Right atrium auricular region (tissue), 2 donors: ENCODE results near the gene NTNG2. TPM values are rescaled to one million over a fixed set of nuclear protein-coding genes. Genes with fewer than 3 reads are reported as not detected.
A peak's percentile ranks its signal among the peaks of the same experiment; 100 is the strongest.

Source experiments
- DNase-seq: peaks from one replicate; pipeline ENCODE4 v3.0.0-alpha.2; 2019; ENCODE audit warnings: low spot score
- H3K27ac ChIP-seq, 2 donors: fragments of 200-600 bp; sonication (generic); 1 replicate in 1 of 2; 2 replicates in 1 of 2; pipeline ENCODE4 v1.5.1; 2016 to 2019
- H3K27me3 ChIP-seq, 2 donors: fragments of 200-600 bp; sonication (generic); one replicate each; pipeline versions ENCODE4 v1.5.1 to v1.6.0; 2017 to 2019
- H3K36me3 ChIP-seq: fragments of 200-600 bp; sonication (generic); one replicate; pipeline ENCODE4 v1.5.1; 2016
- H3K4me1 ChIP-seq, 2 donors: fragments of 200-600 bp; sonication (generic); one replicate each; pipeline versions ENCODE4 v1.5.1 to v1.6.0; 2017 to 2019
- H3K4me3 ChIP-seq, 2 donors: fragments of 200-600 bp; sonication (generic); 1 replicate in 1 of 2; 2 replicates in 1 of 2; pipeline ENCODE4 v1.5.1; 2017 to 2019; ENCODE audit warnings: mild to moderate bottlenecking in 1 of 2, moderate library complexity in 1 of 2
- H3K9me3 ChIP-seq, 2 donors: fragments of 200-600 bp; sonication (generic); one replicate each; pipeline ENCODE4 v1.5.1; 2019
- total RNA-seq, 2 donors: library from RNA; depleted of rRNA; stranded (reverse); fragments of >200 nt; gene quantifications; one replicate each; pipeline ENCODE4 v1.1.0, GENCODE V29; 2016
- TF ChIP-seq, protein P1 (sequence below), 2 donors: fragments of 200-600 bp; sonication (generic); IDR thresholded peaks; one replicate each; pipeline ENCODE4 v1.5.1; 2019; ENCODE audit warnings: antibody characterized with exemption in 2 of 2

The NTNG2 gene
- total RNA-seq, 2 donors from 2014 or later: 5.2 to 16.9 TPM

DNA sequence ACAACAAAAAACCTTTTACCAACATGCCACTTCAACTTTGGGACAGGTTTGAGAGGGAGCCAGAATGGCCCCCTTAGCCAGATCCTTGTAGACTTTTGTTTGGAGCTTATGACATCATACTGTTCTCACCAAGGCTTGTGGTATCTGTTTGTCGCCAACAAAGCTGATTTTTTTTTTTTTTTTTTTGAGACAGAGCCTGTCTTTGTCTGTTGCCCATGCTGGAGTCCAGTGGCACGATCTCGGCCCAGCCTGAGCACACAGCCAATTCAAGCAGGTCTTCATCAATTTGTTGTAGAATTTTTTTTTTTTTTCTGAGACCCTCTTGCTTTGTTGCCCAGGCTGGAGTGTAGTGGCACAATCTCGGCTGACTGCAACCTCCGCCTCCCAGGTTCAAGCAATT lies 26.4 kb upstream of the NTNG2 start:
- H3K36me3 ChIP-seq: no peaks in the 10 kb centered on the region
- H3K27ac ChIP-seq: no peak overlapping the region
- no peaks in the 10 kb centered on the region for H3K4me1 ChIP-seq
- H3K4me3 ChIP-seq: no peak overlapping the region
- H3K9me3 ChIP-seq: no peaks in the 10 kb centered on the region
- no peak for DNase-seq
- no peaks in the 10 kb centered on the region for H3K27me3 ChIP-seq
- TF ChIP-seq, protein P1, sequence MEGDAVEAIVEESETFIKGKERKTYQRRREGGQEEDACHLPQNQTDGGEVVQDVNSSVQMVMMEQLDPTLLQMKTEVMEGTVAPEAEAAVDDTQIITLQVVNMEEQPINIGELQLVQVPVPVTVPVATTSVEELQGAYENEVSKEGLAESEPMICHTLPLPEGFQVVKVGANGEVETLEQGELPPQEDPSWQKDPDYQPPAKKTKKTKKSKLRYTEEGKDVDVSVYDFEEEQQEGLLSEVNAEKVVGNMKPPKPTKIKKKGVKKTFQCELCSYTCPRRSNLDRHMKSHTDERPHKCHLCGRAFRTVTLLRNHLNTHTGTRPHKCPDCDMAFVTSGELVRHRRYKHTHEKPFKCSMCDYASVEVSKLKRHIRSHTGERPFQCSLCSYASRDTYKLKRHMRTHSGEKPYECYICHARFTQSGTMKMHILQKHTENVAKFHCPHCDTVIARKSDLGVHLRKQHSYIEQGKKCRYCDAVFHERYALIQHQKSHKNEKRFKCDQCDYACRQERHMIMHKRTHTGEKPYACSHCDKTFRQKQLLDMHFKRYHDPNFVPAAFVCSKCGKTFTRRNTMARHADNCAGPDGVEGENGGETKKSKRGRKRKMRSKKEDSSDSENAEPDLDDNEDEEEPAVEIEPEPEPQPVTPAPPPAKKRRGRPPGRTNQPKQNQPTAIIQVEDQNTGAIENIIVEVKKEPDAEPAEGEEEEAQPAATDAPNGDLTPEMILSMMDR (IDR thresholded peaks at IDR 0.05): no peak

DNA sequence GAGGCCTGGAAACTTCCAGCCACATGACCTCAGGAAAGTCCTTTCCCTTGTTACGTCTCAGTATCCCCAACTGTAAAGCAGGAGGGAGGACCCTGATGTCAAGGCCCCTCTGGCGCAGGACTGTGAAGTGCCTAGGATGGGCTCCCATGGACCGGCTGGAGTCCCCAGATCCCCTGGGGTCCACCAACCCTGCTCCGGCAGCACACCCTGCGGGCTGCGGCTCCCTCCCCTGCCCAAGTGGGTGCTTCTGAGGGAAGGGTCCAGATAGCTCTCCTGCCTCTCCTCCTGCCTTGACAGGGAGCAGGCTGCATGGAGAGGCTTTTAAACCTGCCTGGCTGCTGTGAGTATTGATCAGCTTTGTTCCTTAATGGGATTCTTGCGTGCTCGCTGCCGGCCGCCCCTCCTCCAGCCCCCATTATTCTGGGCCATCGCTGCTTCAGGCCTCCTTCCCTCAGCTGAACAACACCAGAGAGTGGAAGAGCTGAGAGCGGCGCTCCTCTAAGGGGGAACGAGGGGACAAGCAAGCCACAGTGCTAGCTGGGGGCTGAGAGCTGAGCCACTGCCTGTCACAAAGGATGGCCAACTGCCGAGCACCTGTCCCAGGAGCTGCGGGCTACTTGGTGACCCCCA lies 25.6 kb upstream of the NTNG2 start:
- Histone ChIP-seq H3K27ac (no peak overlapping the region), H3K27me3 (no peaks in the 10 kb centered on the region), H3K9me3 (no peaks in the 10 kb centered on the region), H3K36me3 (no peaks in the 10 kb centered on the region), H3K4me1 (peaks cover 0 to 2% of the 10 kb centered on the region in 2 donors), H3K4me3 (no peak overlapping the region)
- TF ChIP-seq, protein P1 (IDR thresholded peaks at IDR 0.05): no peak
- no peak for DNase-seq

DNA sequence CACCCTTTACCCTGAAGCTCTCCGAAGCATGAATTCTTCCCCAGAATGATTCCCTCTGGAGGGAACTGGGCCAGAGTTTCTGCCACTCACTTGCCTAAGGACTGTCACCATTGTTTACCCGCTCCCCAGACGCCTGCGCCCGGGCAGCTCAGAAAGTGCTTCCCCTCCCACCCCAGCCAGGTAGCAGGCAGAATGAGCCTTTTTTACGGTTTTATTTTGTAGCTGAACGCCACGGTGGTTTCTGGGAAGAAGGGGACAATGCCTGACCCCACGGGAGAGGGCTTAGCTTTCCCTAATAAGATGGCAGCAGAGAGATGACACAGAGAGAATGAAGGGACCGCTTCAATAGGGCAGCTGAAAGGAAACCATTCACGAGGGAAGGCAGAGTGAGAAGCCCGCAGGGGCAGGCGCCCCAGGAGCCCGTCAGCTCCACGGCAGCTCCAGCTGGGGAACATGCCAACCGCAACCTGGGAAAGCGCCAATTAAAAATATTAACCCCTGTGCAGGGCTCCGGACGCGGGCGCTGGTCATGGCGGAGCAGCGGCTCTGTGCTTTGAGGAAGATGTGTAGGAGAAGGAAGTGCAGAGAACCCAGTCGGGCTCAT lies 20.4 kb upstream of the NTNG2 start:
- no peaks in the 10 kb centered on the region for H3K27me3 ChIP-seq
- peak overlapping the region in 1 of 2 donors; percentile 23 for H3K4me3 ChIP-seq
- no peak for DNase-seq
- TF ChIP-seq, protein P1 (IDR thresholded peaks at IDR 0.05): no peak
- H3K36me3 ChIP-seq: no peaks in the 10 kb centered on the region
- peak overlapping the region in 1 of 2 donors; percentile 46 for H3K27ac ChIP-seq
- H3K9me3 ChIP-seq: no peaks in the 10 kb centered on the region
- peaks cover 0 to 10% of the 10 kb centered on the region in 2 donors for H3K4me1 ChIP-seq

DNA sequence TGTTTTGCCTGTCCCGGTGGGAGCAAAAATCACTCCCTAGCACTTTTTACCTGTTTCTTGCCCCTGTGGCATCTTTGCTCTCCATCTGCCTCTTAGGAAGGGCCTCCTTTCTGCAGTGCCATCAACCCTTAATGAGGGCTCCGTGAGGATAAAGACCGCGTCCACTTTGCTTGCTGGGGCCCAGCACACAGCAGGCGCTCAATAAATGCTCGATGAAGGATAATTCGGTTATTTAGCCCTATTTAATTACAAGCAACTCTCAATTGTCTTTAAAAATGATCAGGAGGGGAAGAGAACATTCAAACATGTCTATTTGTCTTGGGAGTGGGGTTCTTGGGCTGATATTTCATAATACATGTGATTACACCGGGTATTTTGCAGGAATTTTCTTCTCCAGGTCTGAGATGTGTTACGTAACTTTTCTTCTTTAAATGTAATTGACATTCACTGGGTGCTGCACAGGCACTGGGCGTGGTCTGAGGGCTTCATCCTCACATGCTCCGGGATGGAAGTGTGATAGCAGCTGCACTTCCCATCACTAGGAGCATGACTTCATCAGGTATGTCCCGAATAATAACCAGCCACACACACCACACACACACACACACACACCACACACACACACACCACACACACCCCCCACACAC lies 19.8 kb upstream of the NTNG2 start:
- Histone ChIP-seq H3K9me3 (no peaks in the 10 kb centered on the region), H3K4me1 (peaks cover 0 to 10% of the 10 kb centered on the region in 2 donors), H3K36me3 (no peaks in the 10 kb centered on the region), H3K4me3 (peak overlapping the region in 1 of 2 donors; percentile 23), H3K27me3 (no peaks in the 10 kb centered on the region), H3K27ac (no peak overlapping the region)
- TF ChIP-seq, protein P1 (IDR thresholded peaks at IDR 0.05): no peak
- no peak for DNase-seq

DNA sequence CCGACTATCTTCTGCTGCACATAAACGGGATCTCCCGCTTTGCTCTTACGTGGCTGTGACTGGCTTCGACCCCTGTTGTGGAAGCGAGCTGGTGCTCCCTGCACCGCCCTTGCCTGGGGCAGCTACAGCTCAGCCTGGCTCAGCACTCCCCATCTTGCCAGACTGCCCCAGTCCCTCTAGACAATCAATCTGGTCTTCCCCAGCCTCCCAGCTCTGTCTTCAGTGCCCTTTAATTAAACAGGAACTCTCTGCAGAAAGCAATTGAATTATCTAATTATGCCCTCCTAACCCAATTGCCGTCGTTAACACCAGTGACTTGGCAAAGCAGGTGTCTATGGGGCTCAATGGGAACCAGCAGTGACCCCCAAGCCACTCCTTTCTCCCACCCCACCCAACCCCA lies 18.9 kb upstream of the NTNG2 start:
- no peak overlapping the region for H3K4me3 ChIP-seq
- H3K4me1 ChIP-seq: peaks cover 0 to 10% of the 10 kb centered on the region in 2 donors
- DNase-seq: no peak
- no peak overlapping the region for H3K27ac ChIP-seq
- TF ChIP-seq, protein P1 (IDR thresholded peaks at IDR 0.05): no peak
- no peaks in the 10 kb centered on the region for H3K36me3 ChIP-seq
- H3K27me3 ChIP-seq: no peaks in the 10 kb centered on the region
- H3K9me3 ChIP-seq: no peaks in the 10 kb centered on the region
